HG02610 (cell line): Measurements from ENCODE around the gene SF3B2.
"Not testable (repeated sequence)": the region's sequence is repeated elsewhere in the genome, so short reads cannot be mapped to it uniquely, and the experiment has no call there.

ENCODE experiments used
- ATAC-seq: cut with Tn5 transposase; IDR thresholded peaks from one replicate; pipeline ENCODE4 v1.9.1; 2021; ENCODE audit warnings: mild to moderate bottlenecking, moderate library complexity; ENCODE audit not compliant: unreplicated experiment

SF3B2 gene

GRCh38 chr11:66071381-66071801 lies 19.2 kb downstream of the SF3B2 start:
- ATAC-seq = no peak

DNA sequence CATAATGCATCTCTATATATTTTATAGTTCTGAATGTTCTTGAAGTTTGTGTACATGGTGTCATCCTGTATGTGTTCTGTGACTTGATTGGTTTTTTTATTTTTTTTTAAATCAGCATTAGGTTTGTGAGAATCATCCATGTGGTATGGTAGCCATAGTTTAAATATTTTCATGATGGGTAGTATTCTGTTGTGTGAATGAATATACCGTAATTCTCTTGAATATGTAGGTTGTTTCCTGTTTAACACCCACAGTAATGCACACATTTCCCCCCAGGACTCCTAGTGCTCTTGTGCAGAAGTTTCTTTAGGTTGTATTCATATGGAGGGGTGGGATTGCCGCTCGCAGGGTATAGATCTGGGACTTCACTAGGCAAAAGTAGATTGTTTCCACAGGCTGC lies 19.9 kb downstream of the SF3B2 start:
- no peak for ATAC-seq

DNA sequence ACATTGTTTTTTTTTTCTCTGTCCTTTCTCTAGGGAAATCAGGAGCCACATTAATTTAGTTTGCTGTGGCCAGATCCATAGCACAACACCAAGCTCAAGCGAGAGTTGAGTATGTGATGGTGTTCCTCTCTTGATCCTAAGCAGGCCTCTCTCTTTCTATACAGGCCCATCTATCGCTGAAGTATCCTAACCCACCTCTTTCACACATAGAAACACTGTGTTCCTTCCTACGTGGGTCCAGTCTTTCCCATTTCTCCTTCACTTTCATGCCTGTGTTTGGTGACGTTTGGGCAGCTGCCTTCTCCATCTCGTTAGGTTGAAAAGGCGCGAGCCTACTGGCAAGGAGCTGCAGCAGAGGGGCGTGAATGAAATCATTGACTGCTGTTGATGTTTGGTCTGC lies 20.4 kb downstream of the SF3B2 start:
- no peak for ATAC-seq

- no peak for ATAC-seq
Observed at GRCh38 chr11:66073669-66074068, 21.5 kb downstream of the SF3B2 start.

DNA sequence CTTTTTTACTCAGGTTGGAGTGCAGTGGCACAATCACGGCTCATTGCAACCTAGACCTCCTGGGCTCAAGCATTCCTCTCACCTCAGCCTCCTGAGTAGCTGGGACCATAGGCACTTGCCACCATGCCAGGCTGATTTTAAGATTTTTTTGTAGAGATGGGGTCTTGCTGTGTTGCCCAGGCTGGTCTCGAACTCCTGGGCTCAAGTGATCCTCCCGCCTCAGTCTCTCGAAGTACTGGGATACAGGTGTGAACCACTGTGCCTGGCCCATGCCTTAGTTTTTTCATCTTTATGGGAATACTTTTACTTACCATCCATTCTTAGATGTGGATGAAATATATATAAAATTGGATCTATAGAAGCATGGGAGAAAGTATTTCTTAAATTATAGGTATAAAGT lies 23.1 kb downstream of the SF3B2 start:
- ATAC-seq = no peak

- no peak for ATAC-seq
Observed at GRCh38 chr11:66076561-66076960, 24.4 kb downstream of the SF3B2 start.

GRCh38 chr11:66077927-66078326 lies 25.8 kb downstream of the SF3B2 start:
- no peak for ATAC-seq

- not testable (repeated sequence) for ATAC-seq
Observed at GRCh38 chr11:66078949-66079348, 26.8 kb downstream of the SF3B2 start.

DNA sequence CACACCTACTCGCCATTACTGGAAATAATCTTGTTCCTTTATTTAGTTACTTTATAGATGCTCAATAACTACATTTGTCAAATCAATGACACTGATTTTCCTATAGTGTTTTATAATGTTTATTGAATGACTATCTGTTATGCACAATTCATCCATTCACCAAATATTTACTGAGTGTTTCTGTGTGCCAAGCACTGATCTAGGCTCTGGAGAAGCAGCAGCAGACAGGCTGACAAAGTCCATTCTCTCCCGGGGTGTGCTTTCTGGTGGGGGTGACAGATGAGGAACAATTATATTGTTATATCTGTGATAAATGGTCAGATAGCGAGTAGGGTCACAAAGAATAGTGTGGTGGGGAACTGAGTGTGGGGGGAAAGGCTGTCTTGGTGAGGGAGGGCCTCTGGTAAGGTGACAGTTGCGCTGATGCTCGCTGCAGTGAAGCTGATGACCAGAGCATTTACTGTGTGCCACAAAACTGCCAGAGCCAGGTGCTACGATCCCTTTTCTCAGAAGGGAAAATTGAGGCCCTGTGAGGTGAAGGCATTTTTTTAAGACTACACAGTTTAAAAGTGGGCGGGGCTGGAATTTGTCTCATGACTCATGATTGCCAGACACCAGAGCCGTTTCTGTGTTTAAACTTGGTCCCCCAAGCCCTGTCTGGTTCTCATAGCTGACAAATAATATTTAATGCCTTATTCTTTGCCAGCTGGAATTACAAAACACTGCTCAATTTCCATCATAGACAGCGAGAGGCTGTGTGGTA lies 28.1 kb downstream of the SF3B2 start:
- ATAC-seq = no peak

GRCh38 chr11:66081505-66081904 lies 29.3 kb downstream of the SF3B2 start:
- ATAC-seq = no peak

GRCh38 chr11:66082946-66083698 lies 31.0 kb downstream of the SF3B2 start:
- ATAC-seq = no peak

GRCh38 chr11:66083767-66084166 lies 31.6 kb downstream of the SF3B2 start:
- no peak for ATAC-seq

DNA sequence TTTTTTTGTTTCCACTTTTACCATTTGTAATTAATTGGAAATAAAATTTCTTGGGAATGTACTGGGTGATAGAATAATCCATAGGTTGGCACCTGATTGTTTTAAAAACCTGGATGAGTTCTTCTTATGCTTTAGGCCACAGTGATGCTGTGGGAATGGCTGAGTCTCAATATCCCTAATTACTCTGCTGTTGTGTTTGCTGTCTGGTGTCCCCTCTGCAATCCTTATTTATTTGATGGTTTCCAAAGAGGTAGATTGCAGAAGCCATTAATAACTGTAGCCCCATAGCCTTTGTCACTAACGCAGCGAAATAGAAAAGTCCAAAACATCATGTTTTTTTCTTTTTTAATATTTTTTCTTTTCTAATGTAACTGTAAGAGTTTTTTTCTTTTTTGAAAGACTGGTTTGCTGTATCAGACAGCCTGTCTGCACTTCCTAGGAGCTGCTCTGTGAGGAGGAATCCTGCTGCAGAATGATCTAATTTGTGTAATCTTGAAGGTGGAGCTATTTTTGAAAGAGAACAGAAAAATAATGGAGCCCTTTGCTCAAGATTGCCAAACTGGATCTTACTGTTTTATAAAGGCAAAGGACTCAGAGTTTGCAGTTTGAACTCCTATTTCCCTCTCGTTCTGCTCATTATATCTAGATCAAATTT lies 32.8 kb downstream of the SF3B2 start:
- ATAC-seq = no peak

DNA sequence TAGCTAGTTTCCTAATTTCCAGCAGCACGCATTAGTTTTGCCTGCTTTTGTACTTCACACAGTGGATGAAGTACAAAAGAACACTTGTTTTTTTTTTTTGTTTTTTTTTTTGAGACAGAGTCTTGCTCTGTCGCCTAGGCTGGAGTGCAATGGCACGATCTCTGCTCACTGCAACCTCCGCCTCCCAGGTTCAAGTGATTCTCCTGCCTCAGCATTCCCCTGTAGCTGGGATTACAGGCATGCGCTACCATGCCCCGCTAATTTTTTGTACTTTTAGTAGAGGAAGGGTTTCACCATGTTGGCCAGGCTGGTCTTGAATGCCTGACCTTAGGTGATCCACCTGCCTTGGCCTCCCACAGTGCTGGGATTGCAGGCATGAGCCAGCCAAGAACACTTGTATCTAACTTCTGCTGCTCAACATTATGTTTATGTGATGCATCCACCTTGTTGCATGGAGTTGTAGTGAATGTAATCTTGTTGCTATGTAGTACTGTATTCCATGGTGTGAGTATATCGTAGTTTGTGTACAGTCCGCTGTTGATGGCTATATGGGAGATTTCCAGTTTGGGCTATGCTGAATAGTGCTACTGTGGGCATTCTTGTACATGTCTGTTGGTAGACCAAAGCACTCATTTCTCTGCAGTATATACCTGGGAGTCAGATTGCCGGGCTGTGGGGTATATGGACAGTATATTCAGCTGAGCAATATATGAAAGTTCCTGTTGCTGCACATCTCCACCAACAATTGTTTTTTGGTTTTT lies 35.2 kb downstream of the SF3B2 start:
- no peak for ATAC-seq

DNA sequence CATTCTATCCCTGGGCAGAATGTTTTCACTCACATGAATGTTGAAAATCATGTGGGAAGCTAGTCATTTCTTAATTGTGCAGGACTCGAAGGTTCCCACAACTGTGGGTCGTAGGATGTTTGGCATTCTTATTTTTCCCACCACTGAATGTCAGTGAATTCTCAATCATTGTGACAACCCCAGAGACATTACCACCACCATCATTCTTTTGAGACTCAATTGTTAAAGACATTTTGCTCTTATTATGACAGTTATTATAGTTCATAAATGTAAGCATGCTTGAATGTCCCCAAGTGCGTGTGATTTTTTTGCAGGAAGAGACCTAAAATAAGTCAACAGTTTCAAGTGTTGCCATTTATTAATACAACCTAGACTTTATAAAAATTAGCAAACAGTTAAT lies 36.9 kb downstream of the SF3B2 start:
- no peak for ATAC-seq

DNA sequence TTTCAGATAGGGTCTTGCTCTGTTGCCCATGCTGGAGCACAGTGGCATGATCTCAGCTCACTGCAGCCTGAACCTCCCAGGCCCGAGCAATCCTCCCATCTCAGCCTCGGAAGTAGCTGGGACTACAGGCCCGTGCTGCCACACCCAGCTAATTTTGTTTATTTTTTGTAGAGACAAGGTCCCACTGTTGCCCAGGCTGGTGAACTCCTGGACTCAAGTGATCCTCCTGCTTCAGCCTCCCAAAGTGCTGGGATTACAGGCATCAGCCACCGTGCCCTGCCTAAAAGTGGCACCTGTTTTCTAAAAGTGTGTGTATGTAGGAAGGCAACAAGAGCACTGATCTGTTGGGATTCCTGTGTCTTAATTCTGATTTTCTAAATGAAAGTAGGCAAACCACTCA lies 38.1 kb downstream of the SF3B2 start:
- no peak for ATAC-seq

GRCh38 chr11:66092125-66092524 lies 40.0 kb downstream of the SF3B2 start:
- not testable (repeated sequence) for ATAC-seq

- not testable (repeated sequence) for ATAC-seq
Observed at GRCh38 chr11:66099746-66100145, 47.6 kb downstream of the SF3B2 start.

GRCh38 chr11:66100272-66101065 lies 48.3 kb downstream of the SF3B2 start:
- ATAC-seq = peak; percentile 54

DNA sequence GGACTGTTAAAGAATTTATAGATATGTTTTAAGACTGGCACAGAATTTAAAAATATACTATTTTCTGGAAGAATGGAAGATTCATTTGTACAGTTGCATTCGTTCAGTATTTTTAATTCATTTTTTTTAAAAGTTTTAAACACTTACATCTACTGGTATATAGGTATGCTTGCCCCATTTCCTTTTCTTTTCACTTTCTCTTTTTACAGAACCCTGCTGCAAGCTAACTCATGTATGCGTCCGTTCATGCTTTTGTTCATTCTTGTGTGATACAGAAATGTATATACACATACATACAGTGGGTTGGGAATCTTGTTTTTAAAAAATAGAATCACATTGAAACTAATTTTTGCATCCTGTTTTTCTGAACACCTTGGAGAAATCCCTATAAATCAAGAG lies 48.9 kb downstream of the SF3B2 start:
- ATAC-seq = no peak
